ENCODE measurements around the gene PARP9. TPM values are rescaled to one million over a fixed set of nuclear protein-coding genes. Genes with fewer than 3 reads are reported as not detected.
A peak's percentile ranks its signal among the peaks of the same experiment; 100 is the strongest.
"Not testable (repeated sequence)": the region's sequence is repeated elsewhere in the genome, so short reads cannot be mapped to it uniquely, and the experiment has no call there.

PARP9 gene
- total RNA-seq, 1 experiment from 2014 or later = 67.5 TPM

DNA sequence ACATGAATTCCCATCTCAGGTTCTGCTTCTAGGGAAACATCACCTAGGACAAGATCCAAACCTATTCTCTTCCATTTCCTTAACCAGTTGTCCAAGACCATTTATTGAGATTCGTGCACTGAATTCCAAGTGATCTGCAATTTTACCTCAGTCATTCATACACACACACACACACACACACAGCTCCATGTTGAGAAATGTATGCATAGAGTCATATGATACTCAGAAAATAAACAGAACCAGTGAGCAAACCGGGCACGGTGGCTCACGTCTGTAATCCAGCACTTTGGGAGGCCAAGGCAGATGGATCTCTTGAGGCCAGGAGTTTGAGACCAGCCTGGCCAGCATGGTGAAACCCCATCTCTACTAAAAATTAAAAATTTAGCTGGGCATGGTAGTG is 43.2 kb downstream of the PARP9 start:
- no peak for DNase-seq (ENCODE audit: low spot score)

DNA sequence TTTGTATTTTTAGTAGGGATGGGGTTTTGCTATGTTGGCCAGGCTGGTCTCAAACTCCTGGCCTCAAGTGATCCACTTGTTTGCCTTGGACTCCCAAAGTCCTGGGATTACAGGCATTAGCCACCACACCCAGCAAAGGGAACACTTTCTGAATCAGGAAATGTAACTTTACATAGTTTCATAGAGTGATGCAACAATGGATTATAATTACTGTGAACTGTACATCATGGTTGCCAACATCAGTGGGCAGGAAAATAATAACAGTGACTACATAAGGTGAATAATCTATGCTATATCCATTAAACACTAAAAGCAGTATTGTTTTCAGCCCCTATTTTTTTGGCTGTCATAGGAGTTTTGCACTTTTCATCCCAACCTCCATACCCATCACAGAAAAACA is 44.4 kb downstream of the PARP9 start:
- no peak for DNase-seq (ENCODE audit: low spot score)

DNA sequence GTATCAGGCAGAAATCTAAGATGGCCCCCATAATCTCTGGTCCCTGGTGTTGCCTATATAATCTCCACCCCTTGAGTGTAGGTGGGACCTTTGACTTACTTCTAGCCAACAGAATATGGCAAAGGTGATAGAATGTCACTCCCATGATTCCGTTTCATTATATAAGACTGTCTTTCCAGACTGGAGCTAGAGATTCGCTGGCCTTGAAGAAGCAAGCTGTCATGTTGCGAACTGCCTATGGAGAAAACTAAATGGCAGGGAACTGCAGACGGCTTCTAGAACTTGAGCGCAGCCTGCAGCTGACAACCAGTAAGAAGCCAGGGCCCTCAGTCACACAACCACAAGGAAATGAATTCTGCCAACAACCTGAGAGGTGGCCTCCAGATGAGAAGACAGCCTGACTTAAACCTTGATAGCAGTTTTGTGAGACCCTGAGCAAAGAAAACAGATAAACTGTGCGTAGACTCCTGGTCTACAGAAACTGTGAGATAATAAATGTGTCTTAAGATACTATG is 47.2 kb downstream of the PARP9 start:
- DNase-seq (ENCODE audit: low spot score) = no peak

GRCh38 chr3:122515870-122516269 is 48.2 kb downstream of the PARP9 start:
- DNase-seq (ENCODE audit: low spot score) = no peak

- no peak for DNase-seq (ENCODE audit: low spot score)
Observed at GRCh38 chr3:122515020-122515468, 49.1 kb downstream of the PARP9 start.

- peak; percentile 87 for DNase-seq (ENCODE audit: low spot score)
Observed at GRCh38 chr3:122514123-122515019, 49.7 kb downstream of the PARP9 start, which contains the start of gene KPNA1. Gene KPNA1, minus strand, starts transcription at chr3:122514939. Its CDS starts 18,374 bp downstream, at chr3:122496565.

- DNase-seq (ENCODE audit: low spot score) = peak; percentile 77
Observed at GRCh38 chr3:122513386-122514122, 50.5 kb downstream of the PARP9 start.

GRCh38 chr3:122512284-122512683 is 51.8 kb downstream of the PARP9 start:
- DNase-seq (ENCODE audit: low spot score) = no peak

GRCh38 chr3:122510878-122511535 is 53.1 kb downstream of the PARP9 start:
- no peak for DNase-seq (ENCODE audit: low spot score)

DNA sequence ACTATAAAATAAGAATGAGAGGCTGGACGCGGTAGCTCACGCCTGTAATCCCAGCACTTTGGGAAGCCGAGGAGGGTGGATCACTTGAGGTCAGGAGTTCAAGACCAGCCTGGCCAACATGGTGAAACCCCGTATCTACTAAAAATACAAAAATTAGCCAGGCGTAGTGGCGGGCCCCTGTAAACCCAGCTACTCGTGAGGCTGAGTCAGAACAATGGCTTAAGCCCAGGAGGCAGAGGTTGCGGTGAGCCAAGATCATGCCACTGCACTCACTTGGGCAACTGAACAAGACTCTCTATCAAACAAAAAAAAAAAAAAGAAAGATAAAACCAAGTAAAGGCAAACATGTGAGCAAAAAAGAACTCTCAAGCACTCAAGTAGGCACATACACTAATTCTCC is 55.2 kb downstream of the PARP9 start:
- DNase-seq (ENCODE audit: low spot score) = peak; percentile 93

DNA sequence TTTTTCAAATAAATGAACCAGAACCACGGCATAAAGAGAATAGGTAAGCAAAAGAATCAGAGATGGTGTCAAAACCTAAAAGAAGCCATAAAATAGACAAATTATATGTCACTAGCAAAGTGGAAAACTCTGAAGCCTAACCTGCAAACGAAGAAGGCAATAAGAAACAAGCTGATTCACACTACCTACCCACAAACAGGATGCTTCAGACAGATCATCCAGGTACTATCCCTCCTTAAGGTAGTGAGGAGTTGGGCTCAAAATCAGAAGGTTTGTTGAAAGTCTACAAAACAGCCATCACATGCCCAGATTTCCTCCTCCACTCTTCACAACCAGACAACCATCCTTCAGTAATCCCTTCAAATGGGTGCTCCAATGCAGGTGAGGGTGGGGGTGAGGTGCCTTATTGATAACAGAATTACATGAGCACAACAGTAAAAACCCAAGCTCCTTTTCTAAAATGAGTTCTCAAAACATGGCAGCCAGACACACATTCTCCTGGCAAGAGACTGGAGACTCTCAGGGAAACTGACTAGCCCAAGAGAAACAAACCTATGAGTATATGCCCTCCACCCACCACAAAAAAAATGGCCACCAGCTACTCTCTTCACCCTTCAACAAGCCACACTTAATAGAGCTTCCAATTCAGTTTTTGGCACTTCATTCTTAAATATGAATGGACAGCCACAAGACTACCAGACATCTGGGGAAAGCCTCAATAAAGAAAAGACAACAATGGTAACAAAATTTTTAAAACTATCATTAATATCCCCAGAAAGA is 55.8 kb downstream of the PARP9 start:
- DNase-seq (ENCODE audit: low spot score) = no peak

- no peak for DNase-seq (ENCODE audit: low spot score)
Observed at GRCh38 chr3:122506450-122506849, 57.6 kb downstream of the PARP9 start.

- no peak for DNase-seq (ENCODE audit: low spot score)
Observed at GRCh38 chr3:122505676-122506075, 58.4 kb downstream of the PARP9 start.

- no peak for DNase-seq (ENCODE audit: low spot score)
Observed at GRCh38 chr3:122502941-122503340, 61.2 kb downstream of the PARP9 start.

DNA sequence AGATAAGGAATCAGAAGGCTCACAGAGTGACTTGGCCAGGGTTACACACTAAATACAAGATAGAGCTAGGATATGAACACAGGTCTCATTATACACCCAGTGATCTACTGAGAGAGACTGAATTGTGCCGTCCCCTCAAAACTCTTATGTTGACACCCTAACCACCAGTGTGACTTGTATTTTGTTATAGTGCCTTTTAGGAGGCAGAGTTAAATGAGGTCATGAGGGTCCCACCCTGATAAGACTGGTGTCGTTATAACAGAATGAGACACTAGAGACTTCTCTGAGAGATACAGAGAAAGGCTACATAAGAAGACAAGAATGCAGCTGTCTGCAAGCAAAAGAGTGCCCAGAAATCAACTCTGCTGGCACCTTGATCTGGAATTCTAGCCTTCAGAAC is 62.0 kb downstream of the PARP9 start:
- no peak for DNase-seq (ENCODE audit: low spot score)

- DNase-seq (ENCODE audit: low spot score) = not testable (repeated sequence)
Observed at GRCh38 chr3:122500964-122501363, 63.1 kb downstream of the PARP9 start.

DNA sequence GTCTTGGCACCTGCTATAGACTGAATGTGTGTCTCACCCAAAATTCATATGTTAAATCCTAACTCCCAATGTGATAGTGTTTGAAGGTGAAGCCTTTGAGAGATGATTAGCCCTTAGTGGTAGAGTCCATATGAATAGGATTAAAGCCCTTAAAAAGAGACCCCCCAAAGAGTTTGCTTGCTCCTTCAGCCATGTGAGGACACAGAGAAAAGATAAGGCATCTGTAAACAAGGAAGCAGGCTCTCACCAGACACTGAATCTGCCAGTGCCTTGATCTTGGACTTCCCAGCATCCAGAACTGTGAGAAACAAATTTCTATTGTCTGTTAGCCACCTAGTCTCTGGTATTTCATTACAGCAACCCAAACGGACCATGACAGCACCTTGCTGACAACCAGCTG is 65.9 kb downstream of the PARP9 start:
- no peak for DNase-seq (ENCODE audit: low spot score)

DNA sequence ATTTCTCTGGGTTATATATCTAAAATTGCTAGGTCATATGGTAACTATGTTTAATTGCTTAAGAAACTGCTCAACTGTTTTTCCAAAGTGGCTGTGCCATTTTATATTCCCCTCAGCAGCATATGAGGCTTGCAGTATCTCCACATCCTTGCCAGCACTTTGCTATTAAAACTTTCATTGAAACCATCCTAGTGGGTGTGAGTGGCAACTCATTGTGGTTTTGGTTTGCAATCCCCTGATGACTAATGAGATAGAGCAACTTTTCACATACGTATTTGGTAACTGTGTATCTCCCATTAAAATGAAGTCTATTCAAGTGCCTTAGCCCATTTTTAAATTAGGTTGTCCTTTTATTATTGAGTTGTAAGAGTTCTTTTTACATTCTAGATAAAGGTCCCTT is 66.7 kb downstream of the PARP9 start:
- peak; percentile 93 for DNase-seq (ENCODE audit: low spot score)

DNA sequence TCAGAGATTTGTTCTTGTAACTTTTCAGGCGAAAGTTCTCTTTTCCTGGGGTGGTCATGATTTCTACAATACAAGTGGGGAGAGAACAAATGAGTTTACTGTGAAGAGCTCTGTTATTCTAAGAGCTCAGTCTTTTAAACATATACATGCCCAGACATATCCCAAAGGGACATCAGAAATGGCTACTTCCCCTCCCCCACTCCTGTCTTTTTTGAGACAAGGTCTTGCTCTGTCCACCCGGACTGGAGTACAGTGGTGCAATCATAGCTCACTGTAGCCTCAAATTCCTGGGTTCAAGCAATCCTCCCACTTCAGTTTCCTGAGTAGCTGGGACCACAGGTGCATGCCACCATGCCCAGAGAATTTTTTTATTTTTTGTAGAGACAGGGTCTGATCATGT is 67.6 kb downstream of the PARP9 start:
- DNase-seq (ENCODE audit: low spot score) = no peak

GRCh38 chr3:122493296-122493695 is 70.8 kb downstream of the PARP9 start:
- DNase-seq (ENCODE audit: low spot score) = peak; percentile 88

GRCh38 chr3:122488262-122488973 is 75.7 kb downstream of the PARP9 start:
- no peak for DNase-seq (ENCODE audit: low spot score)

Data from H4 (cell line).